NCI-H2196 treated with DMSO at 0.1 percent for 48 hours (cell line): Measurements from ENCODE around the gene LRIT3.
A peak's percentile ranks its signal among the peaks of the same experiment; 100 is the strongest.
"Not testable (repeated sequence)": the region's sequence is repeated elsewhere in the genome, so short reads cannot be mapped to it uniquely, and the experiment has no call there.

Source experiments
- DNase-seq: peaks from one replicate; lab custom pipeline; 2025; ENCODE audit not compliant: unreplicated experiment; lab: John Stamatoyannopoulos, UW

The LRIT3 gene

DNA sequence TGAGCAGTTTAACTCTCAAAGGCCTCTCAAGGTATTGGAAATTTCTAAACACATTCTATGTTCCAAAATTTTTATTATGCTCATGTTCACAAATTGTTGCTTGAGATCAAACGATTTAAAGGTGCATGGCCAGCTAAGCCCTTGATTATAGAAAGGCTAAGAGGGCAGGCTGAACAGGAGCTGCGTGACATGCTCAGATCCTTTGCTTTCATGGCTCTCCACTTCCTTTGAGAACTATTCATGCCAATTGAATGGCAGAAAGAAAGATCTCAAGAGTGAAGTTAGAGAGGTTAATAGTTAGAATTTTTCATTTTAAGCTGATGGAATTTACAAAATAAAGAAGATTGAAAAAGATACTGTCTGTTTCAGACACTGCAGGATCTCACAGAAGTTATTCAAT is 594 bp downstream of the LRIT3 start:
- no peak for DNase-seq

DNA sequence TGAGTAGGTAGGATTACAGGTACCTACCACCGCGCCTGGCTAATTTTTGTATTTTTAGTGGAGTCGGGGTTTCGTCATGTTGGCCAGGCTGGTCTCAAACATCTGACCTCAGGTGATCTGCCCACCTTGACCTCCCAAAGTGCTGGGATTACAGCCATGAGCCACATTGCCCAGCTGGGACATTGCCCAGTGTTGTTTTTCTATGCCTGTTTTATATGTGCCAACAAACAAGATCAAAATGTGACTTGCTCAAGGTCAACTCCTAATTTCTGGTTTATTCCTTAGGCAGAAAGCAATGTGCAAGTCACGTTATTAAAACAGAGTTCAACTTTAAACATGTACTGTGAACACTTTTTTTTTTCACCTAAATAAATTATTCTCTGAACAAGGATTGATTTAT is 2.7 kb downstream of the LRIT3 start:
- no peak for DNase-seq

DNA sequence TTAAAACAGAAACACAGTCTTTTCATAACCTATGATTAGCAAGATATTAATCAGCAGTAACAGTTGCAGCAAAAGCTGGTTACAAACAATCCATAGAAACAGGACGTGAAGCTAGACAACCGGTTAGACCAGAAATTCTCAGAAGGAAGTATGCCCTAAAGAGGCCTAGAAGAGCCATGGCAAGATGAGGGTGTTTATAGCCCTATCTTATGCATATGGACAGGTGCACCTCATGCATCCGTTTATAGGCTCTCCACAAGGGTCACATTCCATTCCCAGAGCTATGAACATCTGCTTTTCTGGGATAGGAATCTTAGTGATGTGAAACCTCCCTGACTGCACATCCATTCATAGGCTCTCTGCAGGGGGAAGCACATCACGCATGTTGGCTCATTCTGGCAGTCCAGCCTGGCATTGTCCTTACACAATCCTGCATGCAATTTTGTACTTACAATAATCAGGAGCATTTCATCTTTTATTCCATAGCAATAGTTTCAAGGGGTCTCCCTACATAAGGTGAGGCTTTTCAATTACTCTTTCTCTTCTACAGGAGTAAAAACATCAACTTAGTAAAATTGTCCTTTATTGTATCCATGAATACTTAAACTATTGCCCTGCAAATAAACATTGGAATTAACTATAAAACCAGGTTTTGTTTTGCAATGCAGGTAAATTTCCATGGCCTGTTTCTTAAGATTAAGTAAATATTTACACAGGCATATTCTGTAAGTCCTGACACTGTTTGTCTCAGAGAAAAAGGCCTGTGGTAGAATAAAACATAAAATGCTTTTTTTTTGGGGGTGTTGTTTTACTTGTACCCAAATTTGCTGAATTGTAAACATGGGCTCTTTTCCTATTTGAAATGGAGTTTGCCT is 11.8 kb downstream of the LRIT3 start:
- DNase-seq = not testable (repeated sequence)

GRCh38 chr4:109861271-109861670 is 13.4 kb downstream of the LRIT3 start:
- no peak for DNase-seq

GRCh38 chr4:109861916-109862511 is 14.1 kb downstream of the LRIT3 start:
- DNase-seq = no peak

- DNase-seq = no peak
Observed at GRCh38 chr4:109864134-109864533, 16.2 kb downstream of the LRIT3 start.

- no peak for DNase-seq
Observed at GRCh38 chr4:109870061-109870460, 22.2 kb downstream of the LRIT3 start.

- no peak for DNase-seq
Observed at GRCh38 chr4:109872065-109872464, 24.2 kb downstream of the LRIT3 start.

GRCh38 chr4:109872950-109873656 is 25.2 kb downstream of the LRIT3 start:
- DNase-seq = no peak

DNA sequence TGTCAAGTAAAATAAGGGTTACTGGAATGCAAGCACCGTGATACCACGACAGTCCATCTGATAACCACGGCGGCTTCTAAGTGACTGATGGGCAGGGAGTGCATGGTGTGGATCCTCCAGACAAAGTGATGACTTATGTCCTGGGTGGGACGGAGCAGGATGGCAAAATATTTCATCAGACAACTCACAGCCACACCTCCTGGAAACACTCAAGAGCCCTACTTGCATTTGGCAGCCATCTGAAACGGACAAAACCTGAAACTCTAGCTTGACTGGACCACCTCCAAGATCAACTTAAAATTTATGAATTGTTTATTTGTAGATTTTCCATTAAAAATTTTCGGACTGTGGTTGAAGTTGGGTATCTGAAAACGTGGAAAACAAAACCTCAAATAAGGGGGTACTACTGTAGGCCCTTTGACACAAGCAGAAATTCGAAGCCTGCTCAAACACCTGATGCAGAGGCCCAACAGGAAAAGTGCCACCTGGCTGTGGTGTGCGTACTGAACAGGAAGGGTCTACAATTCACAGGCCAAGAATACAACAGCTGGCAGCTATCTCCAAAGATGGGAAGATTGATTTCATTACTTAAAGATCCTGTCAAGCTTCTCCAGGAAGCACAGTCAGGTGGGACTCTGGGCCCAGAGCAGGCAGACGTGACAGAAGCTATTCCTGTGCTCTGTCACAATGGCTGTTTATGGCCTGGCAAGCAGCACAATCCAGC is 26.0 kb downstream of the LRIT3 start:
- peak; percentile 2 for DNase-seq

GRCh38 chr4:109875106-109875505 is 27.2 kb downstream of the LRIT3 start:
- no peak for DNase-seq

- DNase-seq = not testable (repeated sequence)
Observed at GRCh38 chr4:109875553-109875952, 27.6 kb downstream of the LRIT3 start.

GRCh38 chr4:109876634-109877265 is 28.8 kb downstream of the LRIT3 start:
- DNase-seq = no peak

GRCh38 chr4:109877400-109877799 is 29.5 kb downstream of the LRIT3 start:
- no peak for DNase-seq

DNA sequence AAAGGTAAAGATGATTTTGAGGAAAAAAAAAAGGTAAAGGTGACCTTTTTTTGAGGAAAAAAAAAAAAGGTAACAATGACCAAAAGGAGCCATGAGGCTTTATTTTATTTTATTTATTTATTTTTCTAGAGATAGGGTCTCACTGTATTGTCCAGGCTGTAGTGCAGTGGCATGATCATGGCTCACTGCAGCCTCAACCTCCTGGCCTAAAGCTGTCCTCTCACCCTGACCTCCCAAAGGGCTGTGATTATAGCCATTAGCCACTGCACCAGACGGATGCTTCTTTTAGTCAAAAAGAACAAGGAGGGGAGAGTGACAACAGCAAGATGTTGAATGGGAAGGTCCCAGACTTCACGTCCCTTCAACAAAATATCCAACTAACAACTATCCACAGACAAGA is 30.4 kb downstream of the LRIT3 start:
- no peak for DNase-seq

- DNase-seq = no peak
Observed at GRCh38 chr4:109879081-109879480, 31.2 kb downstream of the LRIT3 start.

DNA sequence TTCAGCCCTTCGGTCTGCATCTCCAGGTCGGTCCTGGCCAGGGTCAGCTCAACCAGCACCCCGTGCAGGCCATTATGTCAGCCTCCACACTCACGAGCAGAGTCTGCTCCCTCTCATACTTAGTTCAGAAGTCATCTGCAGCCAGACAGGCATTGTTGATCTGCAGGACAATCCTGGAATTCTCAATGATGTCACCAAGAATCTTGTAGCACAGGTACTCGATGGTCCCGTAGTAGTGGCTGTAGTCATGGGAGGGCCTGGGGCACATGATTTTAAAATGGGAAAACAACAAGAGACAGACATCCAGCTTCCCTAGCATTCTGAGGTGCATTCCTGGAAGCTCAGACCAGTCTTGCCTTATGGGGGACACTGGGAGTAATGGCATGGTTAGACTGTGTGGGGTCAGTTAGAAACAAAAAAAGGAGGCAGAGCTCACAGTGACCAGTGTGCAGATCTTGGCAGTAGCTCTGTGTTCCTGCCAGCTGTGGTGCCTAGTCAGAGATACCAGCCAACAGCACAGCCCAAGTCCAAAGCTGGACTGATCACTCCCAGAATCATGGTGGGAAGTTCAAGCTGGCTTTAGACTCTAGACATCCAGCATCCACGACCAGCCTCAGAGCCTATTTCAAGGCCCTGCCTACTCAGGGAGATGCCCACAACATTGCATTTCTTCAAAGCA is 31.9 kb downstream of the LRIT3 start:
- DNase-seq = no peak

GRCh38 chr4:109886303-109886702 is 38.4 kb downstream of the LRIT3 start:
- DNase-seq = no peak

DNA sequence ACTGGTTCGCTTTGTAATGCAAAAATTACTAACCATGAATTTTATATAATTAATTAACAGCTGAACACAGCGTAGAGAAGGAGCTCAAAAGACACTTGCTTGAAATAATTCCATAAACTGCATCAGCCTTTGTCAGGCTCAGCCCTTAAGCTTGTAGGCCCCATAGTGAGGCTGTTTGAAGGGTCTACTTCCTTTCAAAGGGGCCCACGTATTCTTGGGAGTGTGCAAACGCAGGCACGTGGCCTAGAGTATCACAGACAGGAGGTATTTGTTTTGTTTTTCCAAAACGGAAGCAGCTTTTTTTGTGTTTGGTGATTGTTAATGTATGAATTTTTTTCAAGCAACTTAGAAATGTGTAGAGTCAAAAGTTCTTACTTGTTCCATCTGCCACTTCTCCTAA is 39.2 kb downstream of the LRIT3 start:
- DNase-seq = no peak

DNA sequence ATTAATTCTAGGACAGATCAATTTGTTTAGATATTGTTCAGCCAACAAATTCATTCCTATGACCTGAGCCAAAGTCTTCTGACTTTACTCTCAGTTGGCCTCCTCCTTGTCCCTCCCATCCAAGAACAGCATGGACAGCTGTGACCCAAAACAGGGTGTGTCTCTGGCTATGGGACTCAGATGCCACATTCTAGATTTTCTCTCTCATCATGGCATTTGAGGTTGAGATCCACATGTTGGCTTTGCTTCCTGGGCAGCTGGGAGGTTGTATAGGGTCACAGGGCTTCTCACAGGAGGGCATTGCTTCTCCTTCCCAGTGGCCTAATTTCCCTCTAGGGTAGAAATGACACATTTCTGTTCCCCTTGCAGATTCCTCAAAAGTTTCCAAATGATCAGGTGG is 42.2 kb downstream of the LRIT3 start:
- DNase-seq = no peak
